K562 (cell line): ENCODE data around the gene GPNMB. TPM values are rescaled to one million over a fixed set of nuclear protein-coding genes. Genes with fewer than 3 reads are reported as not detected.

Experiments used
- ATAC-seq: fragments of 200-7000 bp; cut with Tn5 transposase; 3 replicates; pipeline ENCODE4 v1.9.1; 2020; ENCODE audit warnings: moderate library complexity
- BruUV-seq: library from RNA; stranded (reverse); fragments of 400-500 nt; replicated peaks from 2 replicates; lab custom pipeline; 2021; lab: Mats Ljungman, UMichigan
- CTCF ChIA-PET: fragments of 300-600 bp; formaldehyde crosslinking; extraction: SDS; loops from one replicate; lab custom pipeline; 2021; ENCODE audit warnings: low intra/inter-chr PET ratio; lab: Yijun Ruan, JAX
- POLR2A ChIA-PET: fragments of 300-600, 350-650 bp; sonication (Branson Sonifier 250); formaldehyde crosslinking; extraction: SDS; loops from one replicate; lab custom pipeline; 2021; ENCODE audit warnings: antibody characterized with exemption, inconsistent platforms; lab: Yijun Ruan, JAX
- DNase-seq, 4 experiments: peaks; one replicate each; pipeline versions ENCODE4 v3.0.0 to v3.0.0-alpha.2; 2011 to 2018; ENCODE audit warnings: low spot score in 3 of 4, mixed read lengths in 3 of 4; ENCODE audit errors: extremely low read depth in 1 of 4
- FAIRE-seq: peaks from 2 replicates; lab custom pipeline; 2011; peaks lifted over from hg19 to GRCh38; lab: Jason Lieb, UNC
- H2AFZ ChIP-seq: 2 replicates; pipeline ENCODE4 v1.6.0; 2011; ENCODE audit warnings: low read depth, low read length, control low read depth, inconsistent platforms
- H3K27ac ChIP-seq: fragments of 200-600 bp; 3 replicates; pipeline ENCODE4 v1.8.0; 2011; ENCODE audit warnings: low read depth, mild to moderate bottlenecking, control low read depth, inconsistent platforms, low read length, moderate library complexity, mixed read lengths; ENCODE audit errors: extremely low read depth
- H3K27me3 ChIP-seq, 2 experiments: fragments of 300-600 bp in 1 of 2; 2 replicates in 1 of 2; 3 replicates in 1 of 2; pipeline versions ENCODE4 v1.6.0 to v1.8.0; 2011; ENCODE audit warnings: inconsistent platforms in 2 of 2, low read length in 2 of 2, mild to moderate bottlenecking in 1 of 2, mixed read lengths in 1 of 2, moderate library complexity in 1 of 2; ENCODE audit not compliant: control insufficient read depth in 2 of 2, insufficient read depth in 2 of 2
- H3K36me3 ChIP-seq: fragments of 300-600 bp; 3 replicates; pipeline ENCODE4 v1.8.0; 2011; ENCODE audit warnings: mild to moderate bottlenecking, low read length, inconsistent platforms; ENCODE audit not compliant: control insufficient read depth, insufficient read depth
- H3K4me1 ChIP-seq, 2 experiments: fragments of 200-600 bp in 1 of 2; replicated peaks in 1 of 2; 2 replicates in 1 of 2; 3 replicates in 1 of 2; pipeline versions ENCODE4 v1.5.1 to v1.8.0; 2011; ENCODE audit warnings: inconsistent platforms in 2 of 2, low read length in 2 of 2, mild to moderate bottlenecking in 1 of 2, mixed read lengths in 1 of 2, moderate library complexity in 1 of 2; ENCODE audit not compliant: control insufficient read depth in 2 of 2, insufficient read depth in 2 of 2
- H3K4me2 ChIP-seq: 2 replicates; pipeline ENCODE4 v1.6.1; 2011; ENCODE audit warnings: low read length, control low read depth, inconsistent platforms, mixed read lengths; ENCODE audit not compliant: insufficient read depth
- H3K4me3 ChIP-seq: fragments of 200-600 bp; sonication (generic), shearing (Covaris generic); 2 replicates; pipeline ENCODE4 v1.5.1; 2016; ENCODE audit warnings: control low read depth, inconsistent platforms
- H3K79me2 ChIP-seq: fragments of 200-600 bp; 3 replicates; pipeline ENCODE4 v1.8.0; 2011; ENCODE audit warnings: low read length, inconsistent platforms; ENCODE audit not compliant: control insufficient read depth, insufficient read depth
- H3K9ac ChIP-seq, 2 experiments: 2 replicates each; pipeline versions ENCODE4 v1.6.0 to v1.6.1; 2011; ENCODE audit warnings: low read depth in 2 of 2, low read length in 2 of 2, control low read depth in 1 of 2, inconsistent platforms in 1 of 2, mild to moderate bottlenecking in 1 of 2, mixed read lengths in 1 of 2; ENCODE audit not compliant: insufficient read depth in 1 of 2
- H3K9me1 ChIP-seq: one replicate; pipeline ENCODE4 v1.6.0; 2011; ENCODE audit warnings: inconsistent platforms, mild to moderate bottlenecking, low read length, moderate library complexity; ENCODE audit not compliant: control insufficient read depth, insufficient read depth
- H3K9me3 ChIP-seq: replicated peaks from 2 replicates; pipeline ENCODE4 v1.5.1; 2011; ENCODE audit warnings: low read depth, low read length, inconsistent platforms; ENCODE audit not compliant: control insufficient read depth, insufficient read depth
- H4K20me1 ChIP-seq: replicated peaks from 2 replicates; pipeline ENCODE4 v1.6.1; 2011; ENCODE audit warnings: low read length, inconsistent platforms, mixed read lengths; ENCODE audit not compliant: control insufficient read depth, insufficient read depth
- GATAD2A ChIP-seq: fragments of 450-650 bp; IDR thresholded peaks from 2 replicates; pipeline ENCODE4 v1.6.1; 2017
- KLF13 ChIP-seq: fragments of 450-650 bp; IDR thresholded peaks from 2 replicates; pipeline ENCODE4 v1.6.1; 2016; ENCODE audit warnings: missing genetic modification characterization, low read depth, mild to moderate bottlenecking, missing compliant biosample characterization, moderate library complexity, borderline replicate concordance
- RBFOX2 ChIP-seq: fragments of 200-400 bp; formaldehyde crosslinking; IDR thresholded peaks from 2 replicates; pipeline ENCODE4 v1.6.1; 2017; ENCODE audit warnings: low read depth, mild to moderate bottlenecking, low read length, moderate library complexity
- WGBS: fragments of 100-300 bp; shearing (Covaris generic); methylation state at CpG from one replicate; pipeline ENCODE4 v1.1.6; 2016; ENCODE audit warnings: low coverage, mixed read lengths; ENCODE audit not compliant: insufficient coverage; ENCODE audit errors: missing lambda C conversion rate; 5-methylcytosine and 5-hydroxymethylcytosine counted together
- in situ Hi-C: fragments of 300-500 bp; cut with MboI; formaldehyde crosslinking; loops from 4 replicates; pipeline ENCODE4 v1.15.0; 2018; ENCODE audit warnings: inconsistent platforms, mixed read lengths
- intact Hi-C: fragments of 100-400 bp; cut with micrococcal nuclease; formaldehyde crosslinking; loops from 2 replicates; pipeline ENCODE4 v1.14.2; 2022
- polyA plus RNA-seq, 8 experiments: library from polyadenylated mRNA; depleted of rRNA in 4 of 8; stranded (reverse) in 5 of 8; unstranded in 3 of 8; fragments of >200 nt; fragmentation: Nextera tagmentation in 2 of 8; fragmentation: Illumina TruSeq in 1 of 8; extraction: Ambion mirVana in 2 of 8; extraction: Trizol in 1 of 8; gene quantifications; 2 replicates each; pipeline versions ENCODE4 v1.2.1 to v1.2.3, GENCODE V29; 2011 to 2014; ENCODE audit warnings: inconsistent platforms in 1 of 8, missing spikeins in 1 of 8
- total RNA-seq, 7 experiments: library from RNA; depleted of rRNA in 6 of 7; stranded (reverse); fragments of >200 nt in 6 of 7; fragmentation: Illumina TruSeq in 2 of 7; extraction: Trizol in 2 of 7; gene quantifications; 2 replicates each; pipeline versions ENCODE4 v1.2.1 to v1.2.3, GENCODE V29; 2011 to 2021; ENCODE audit warnings: low replicate concordance in 1 of 7
- TF ChIP-seq, protein P1 (sequence below), 2 experiments: fragments of 450-650 bp in 1 of 2; sonication (generic) in 1 of 2; formaldehyde crosslinking in 1 of 2; IDR thresholded peaks in 1 of 2; conservative IDR thresholded peaks in 1 of 2; 2 replicates each; pipeline versions ENCODE4 v1.6.1 to v1.8.1; 2016 to 2023; ENCODE audit warnings: mild to moderate bottlenecking in 2 of 2, moderate library complexity in 2 of 2, inconsistent platforms in 1 of 2, missing genetic modification reagents in 1 of 2
- TF ChIP-seq, protein P2 (sequence below), 2 experiments: IDR thresholded peaks; 2 replicates each; pipeline ENCODE4 v1.6.1; 2011; ENCODE audit warnings: borderline replicate concordance in 1 of 2, control low read depth in 1 of 2, low read depth in 1 of 2, low read length in 1 of 2, mild to moderate bottlenecking in 1 of 2, mixed read lengths in 1 of 2, moderate library complexity in 1 of 2; ENCODE audit not compliant: insufficient read depth in 1 of 2, insufficient read length in 1 of 2, poor library complexity in 1 of 2, severe bottlenecking in 1 of 2; ENCODE audit errors: extremely low read depth in 1 of 2

GPNMB gene
- total and polyA plus RNA-seq, 9 of the 15 experiments (the other 6 are each of a cell fraction or from before 2014, with no cell fraction given): 0.15 to 0.72 (median 0.33) TPM

DNA sequence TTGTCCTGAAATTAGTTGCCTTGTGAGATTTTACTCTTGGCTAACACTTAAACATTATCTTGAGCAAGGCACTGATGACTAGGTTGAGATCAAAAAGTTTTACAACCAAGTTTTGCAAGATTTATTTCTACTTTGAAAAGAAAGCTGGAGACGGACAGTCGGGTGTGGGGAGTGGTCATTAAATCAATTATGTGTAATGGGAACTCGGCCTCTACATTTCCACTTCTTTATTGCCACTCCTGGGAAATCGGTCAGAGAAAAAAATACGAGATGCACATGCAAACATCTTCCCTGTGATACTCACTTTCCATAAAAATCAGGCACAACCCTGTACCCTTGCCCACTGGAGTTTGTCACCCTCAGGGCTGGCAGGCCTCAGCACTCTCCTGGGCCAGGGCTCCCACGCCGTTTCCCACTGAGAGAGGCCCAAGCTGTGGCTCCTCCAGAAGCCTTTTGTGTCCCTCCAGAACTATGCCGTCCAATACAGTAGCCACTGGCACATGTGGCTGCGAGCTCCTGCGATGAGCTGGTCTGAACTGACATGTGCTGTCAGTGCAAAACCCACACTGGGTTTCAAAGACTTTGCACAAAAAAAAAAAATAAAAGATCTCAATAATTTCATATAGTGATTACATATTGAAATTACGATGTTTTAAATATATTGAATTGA is 7.5 kb upstream of the GPNMB start:
- no peaks in the 10 kb centered on the region for H3K79me2 ChIP-seq

More for the DNA sequence above, 7.5 kb upstream of the GPNMB start:
- no peak overlapping the region for H3K4me2 ChIP-seq
- ATAC-seq (no peak), FAIRE-seq (no peak), DNase-seq (no peak)
- H3K27ac ChIP-seq: no peak overlapping the region
- ChIA-PET CTCF (no interaction called here), POLR2A (no interaction called here)
- H3K9me3 ChIP-seq: no peaks in the 10 kb centered on the region
- no TSS peak for BruUV-seq
- H3K4me3 ChIP-seq: no peak overlapping the region
- 57% methylated on average over 11 of the region's 11 CpGs for WGBS
- no peaks in the 10 kb centered on the region for H3K27me3 ChIP-seq
- H3K4me1 ChIP-seq: peaks cover 3 to 14% of the 10 kb centered on the region in 2 experiments; a peak in 4 of 5 replicates
- H3K9ac ChIP-seq: peak overlapping the region in 1 of 2 experiments; percentile 29; a peak in 1 of 4 replicates
- H4K20me1 ChIP-seq: no peaks in the 10 kb centered on the region
- H2AFZ ChIP-seq: peak overlapping the region; percentile 42
- TF ChIP-seq GATAD2A (no peak), KLF13 (tag) (no peak), RBFOX2 (no peak)
- TF ChIP-seq, protein P1, sequence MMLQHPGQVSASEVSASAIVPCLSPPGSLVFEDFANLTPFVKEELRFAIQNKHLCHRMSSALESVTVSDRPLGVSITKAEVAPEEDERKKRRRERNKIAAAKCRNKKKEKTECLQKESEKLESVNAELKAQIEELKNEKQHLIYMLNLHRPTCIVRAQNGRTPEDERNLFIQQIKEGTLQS (IDR thresholded peaks at IDR 0.05): no peak
- TF ChIP-seq, protein P1 (CRISPR knock-in tag; conservative IDR thresholded peaks at IDR 0.05): no peak
- TF ChIP-seq, protein P2, sequence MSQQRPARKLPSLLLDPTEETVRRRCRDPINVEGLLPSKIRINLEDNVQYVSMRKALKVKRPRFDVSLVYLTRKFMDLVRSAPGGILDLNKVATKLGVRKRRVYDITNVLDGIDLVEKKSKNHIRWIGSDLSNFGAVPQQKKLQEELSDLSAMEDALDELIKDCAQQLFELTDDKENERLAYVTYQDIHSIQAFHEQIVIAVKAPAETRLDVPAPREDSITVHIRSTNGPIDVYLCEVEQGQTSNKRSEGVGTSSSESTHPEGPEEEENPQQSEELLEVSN (IDR thresholded peaks at IDR 0.05; ENCODE audit: borderline replicate concordance in 1 of 2, extremely low read depth in 1 of 2, insufficient read depth in 1 of 2, insufficient read length in 1 of 2, low read depth in 1 of 2, low read length in 1 of 2, poor library complexity in 1 of 2, severe bottlenecking in 1 of 2): peak in 1 of 2 experiments; percentile 10
- H3K36me3 ChIP-seq: no peaks in the 10 kb centered on the region
- H3K9me1 ChIP-seq: no peaks in the 10 kb centered on the region
- in situ Hi-C loops (no loop called here), intact Hi-C loops (no loop called here)
